LNCAP (cell line): ENCODE results near the gene MAP2K5.

ENCODE experiments used
- CTCF ChIP-seq: fragments of 450-650 bp; IDR thresholded peaks from 2 replicates; pipeline ENCODE4 v1.5.1; 2017; ENCODE audit warnings: mild to moderate bottlenecking

Gene MAP2K5

GRCh38 chr15:67799801-67800205 is 257.3 kb downstream of the MAP2K5 start:
- TF ChIP-seq CTCF: no peak

- TF ChIP-seq CTCF: no peak
Observed at GRCh38 chr15:67801142-67801541, 258.6 kb downstream of the MAP2K5 start.

GRCh38 chr15:67801926-67802914 is 259.7 kb downstream of the MAP2K5 start:
- TF ChIP-seq CTCF: no peak

- no peak for TF ChIP-seq CTCF
Observed at GRCh38 chr15:67803299-67803698, 260.8 kb downstream of the MAP2K5 start.

GRCh38 chr15:67803996-67804843 is 261.7 kb downstream of the MAP2K5 start:
- TF ChIP-seq CTCF: no peak

- no peak for TF ChIP-seq CTCF
Observed at GRCh38 chr15:67805008-67805665, 262.6 kb downstream of the MAP2K5 start.
